B cell (primary cell): ENCODE measurements around the gene GRIPAP1. TPM values are rescaled to one million over a fixed set of nuclear protein-coding genes. Genes with fewer than 3 reads are reported as not detected.

Source experiments
- ATAC-seq: fragments of 200-7000 bp; cut with Tn5 transposase; one replicate; pipeline ENCODE4 v1.10.0; 2021; ENCODE audit warnings: low read depth, mild to moderate bottlenecking, moderate number of reproducible peaks, moderate library complexity
- CTCF ChIA-PET: fragments of 350-600 bp; sonication (Branson Sonifier 250); formaldehyde crosslinking; loops from one replicate; lab custom pipeline; 2021; ENCODE audit warnings: antibody characterized with exemption, inconsistent platforms; lab: Charles Lee
- POLR2A ChIA-PET: fragments of 350-600 bp; sonication (Branson Sonifier 250); formaldehyde crosslinking; loops from one replicate; lab custom pipeline; 2021; ENCODE audit warnings: antibody characterized with exemption; lab: Charles Lee
- DNase-seq: peaks from one replicate; pipeline ENCODE4 v3.0.0; 2013
- H2AFZ ChIP-seq: 2 replicates; pipeline ENCODE4 v1.6.1; 2012; ENCODE audit warnings: mild to moderate bottlenecking, low read depth, low read length; ENCODE audit not compliant: insufficient read depth, poor library complexity, severe bottlenecking
- H3K27ac ChIP-seq, 2 donors: 1 replicate in 1 of 2; 2 replicates in 1 of 2; pipeline ENCODE4 v1.5.1; 2012 to 2013; ENCODE audit warnings: low read length in 2 of 2, mild to moderate bottlenecking in 2 of 2, moderate library complexity in 1 of 2
- H3K27me3 ChIP-seq, 4 experiments: fragments of 200-600 bp in 1 of 4; sonication (generic) in 1 of 4; replicated peaks in 1 of 4; 1 replicate in 2 of 4; 2 replicates in 2 of 4; pipeline versions ENCODE4 v1.6.1 to v1.7.0; 2013 to 2016; ENCODE audit warnings: low read length in 3 of 4, mild to moderate bottlenecking in 2 of 4, mixed read lengths in 1 of 4, moderate library complexity in 1 of 4; ENCODE audit not compliant: insufficient read depth in 4 of 4, control insufficient read depth in 3 of 4; ENCODE audit errors: control extremely low read depth in 1 of 4
- H3K36me3 ChIP-seq, 2 experiments: replicated peaks in 1 of 2; 1 replicate in 1 of 2; 2 replicates in 1 of 2; pipeline versions ENCODE4 v1.6.1 to v1.7.1; 2013; ENCODE audit warnings: low read length in 1 of 2; ENCODE audit not compliant: insufficient read depth in 2 of 2, control insufficient read depth in 1 of 2; ENCODE audit errors: control extremely low read depth in 1 of 2, extremely low read depth in 1 of 2
- H3K4me1 ChIP-seq, 2 donors: fragments of 200-600 bp in 1 of 2; sonication (generic) in 1 of 2; 1 replicate in 1 of 2; 2 replicates in 1 of 2; pipeline versions ENCODE4 v1.5.1 to v1.6.1; 2013 to 2017; ENCODE audit warnings: low read length in 2 of 2; ENCODE audit not compliant: control insufficient read depth in 2 of 2, insufficient read depth in 2 of 2
- H3K4me2 ChIP-seq: replicated peaks from 2 replicates; pipeline ENCODE3; 2012; ENCODE audit warnings: mild to moderate bottlenecking, low read depth, low read length; ENCODE audit not compliant: poor library complexity, severe bottlenecking
- H3K4me3 ChIP-seq, 5 experiments: fragments of 200-600 bp in 1 of 5; sonication (generic) in 1 of 5; 1 replicate in 3 of 5; 2 replicates in 2 of 5; pipeline versions ENCODE4 v1.5.1 to v1.7.0; 2011 to 2016; ENCODE audit warnings: low read length in 4 of 5, mild to moderate bottlenecking in 4 of 5, low read depth in 2 of 5, control low read depth in 1 of 5, moderate library complexity in 1 of 5; ENCODE audit not compliant: insufficient read depth in 1 of 5; ENCODE audit errors: control extremely low read depth in 1 of 5, extremely low read depth in 1 of 5
- H3K79me2 ChIP-seq: fragments of 200-600 bp; sonication (generic); one replicate; pipeline ENCODE4 v1.6.0; 2016; ENCODE audit warnings: low read length; ENCODE audit not compliant: control insufficient read depth, insufficient read depth
- H3K9ac ChIP-seq: fragments of 200-600 bp; sonication (generic); 2 replicates; pipeline ENCODE4 v1.6.1; 2017; ENCODE audit warnings: mild to moderate bottlenecking, low read length, moderate library complexity
- H3K9me3 ChIP-seq, 3 donors: one replicate each; pipeline versions ENCODE4 v1.6.1 to v1.7.1; 2013; ENCODE audit warnings: low read length in 2 of 3; ENCODE audit not compliant: control insufficient read depth in 2 of 3, insufficient read depth in 1 of 3; ENCODE audit errors: control extremely low read depth in 1 of 3
- H4K20me1 ChIP-seq: 2 replicates; pipeline ENCODE4 v1.6.0; 2012; ENCODE audit warnings: mild to moderate bottlenecking, low read length; ENCODE audit not compliant: insufficient read depth, control insufficient read depth, poor library complexity, severe bottlenecking
- H3K27ac Mint-ChIP-seq: one replicate; pipeline ENCODE4 v1.8.0; 2021; ENCODE audit warnings: mixed read lengths
- H3K27me3 Mint-ChIP-seq: one replicate; pipeline ENCODE4 v1.8.0; 2021; ENCODE audit warnings: mixed read lengths
- H3K4me1 Mint-ChIP-seq: one replicate; pipeline ENCODE4 v1.8.0; 2021; ENCODE audit warnings: mixed read lengths
- H3K4me3 Mint-ChIP-seq: one replicate; pipeline ENCODE4 v1.8.0; 2021; ENCODE audit warnings: mixed read lengths
- H3K9me3 Mint-ChIP-seq: one replicate; pipeline ENCODE4 v1.8.0; 2022; ENCODE audit warnings: mixed read lengths; ENCODE audit not compliant: insufficient read depth
- EZH2 ChIP-seq: IDR thresholded peaks from 2 replicates; pipeline ENCODE4 v1.6.1; 2012; ENCODE audit warnings: borderline replicate concordance, low read depth, mild to moderate bottlenecking, moderate library complexity, low read length; ENCODE audit not compliant: insufficient read depth, poor library complexity, severe bottlenecking
- WGBS: methylation state at CpG from one replicate; pipeline ENCODE4 v1.1.5; 2013; ENCODE audit warnings: missing lambda C conversion rate; ENCODE audit not compliant: insufficient coverage; 5-methylcytosine and 5-hydroxymethylcytosine counted together
- intact Hi-C: fragments of 100-400 bp; cut with micrococcal nuclease; formaldehyde crosslinking; loops from one replicate; pipeline ENCODE4 v1.10.0; 2022
- polyA plus RNA-seq: library from polyadenylated mRNA; depleted of rRNA; stranded (reverse); fragments of >200 nt; gene quantifications from 2 replicates; pipeline ENCODE4 v1.2.3, GENCODE V29; 2012
- total RNA-seq, 2 donors: library from RNA; stranded (reverse); fragments of 120-200 nt in 1 of 2; gene quantifications; 1 replicate in 1 of 2; 2 replicates in 1 of 2; pipeline versions ENCODE4 v1.2.3 to v1.2.4, GENCODE V29; 2013 to 2022
- TF ChIP-seq, protein P1 (sequence below): fragments of 200-600 bp; IDR thresholded peaks from one replicate; pipeline ENCODE4 v1.8.0; 2022; ENCODE audit warnings: antibody characterized with exemption, mild to moderate bottlenecking

GRIPAP1 gene
- total and polyA plus RNA-seq, 2 donors (not counting 1 experiment from before 2014, with no cell fraction given) = 70.7 to 143 TPM

DNA sequence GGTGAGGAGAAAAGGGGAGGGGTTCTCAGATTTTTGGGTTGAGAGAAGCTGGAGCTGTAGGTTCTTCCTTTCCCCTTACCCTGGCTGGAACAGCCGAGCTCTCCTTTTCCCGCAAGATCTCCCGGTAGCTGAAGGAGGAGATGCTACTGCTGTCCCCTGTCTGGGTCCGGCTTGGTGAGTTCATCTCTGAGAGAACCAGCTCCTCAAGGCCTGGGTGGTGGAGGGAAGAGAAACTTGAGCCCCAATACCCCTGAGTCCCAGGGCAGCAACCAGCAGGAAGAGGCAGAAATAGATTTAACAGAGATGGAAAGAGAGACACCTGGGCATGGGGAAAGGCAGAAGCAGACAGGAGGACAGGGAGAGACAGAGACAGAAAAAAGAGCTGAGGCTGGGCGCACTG, 23.8 kb downstream of the GRIPAP1 start:
- no peak for DNase-seq
- H3K27ac Mint-ChIP-seq = peak overlapping the region; percentile 37
- ChIA-PET POLR2A (no interaction called here), CTCF (interaction anchor here (0.6 to 1.0 kb wide), 2 partner anchors 24 to 66 kb away, joined by 3 to 4 read pairs; partner anchors contain the start of gene GRIPAP1)
- H4K20me1 ChIP-seq = no peaks in the 10 kb centered on the region
- H3K9ac ChIP-seq = no peak overlapping the region
- H3K36me3 ChIP-seq = peaks cover 0 to 31% of the 10 kb centered on the region in 2 experiments
- no peak overlapping the region for H3K4me3 ChIP-seq
- no peaks in the 10 kb centered on the region for H3K9me3 ChIP-seq
- no peak overlapping the region for H3K4me2 ChIP-seq
- no peak overlapping the region for H3K27ac ChIP-seq
- H3K4me1 ChIP-seq = no peaks in the 10 kb centered on the region
- intact Hi-C loops = no loop called here
- H3K9me3 Mint-ChIP-seq = no peaks in the 10 kb centered on the region
- no peak overlapping the region for H2AFZ ChIP-seq
- no peaks in the 10 kb centered on the region for H3K27me3 Mint-ChIP-seq
- no peak for ATAC-seq
- H3K79me2 ChIP-seq = no peaks in the 10 kb centered on the region
- no peak overlapping the region for H3K4me3 Mint-ChIP-seq
- no peak for TF ChIP-seq EZH2
- WGBS = no CpG with 5 or more reads among the region's 5 CpGs
- no peaks in the 10 kb centered on the region for H3K27me3 ChIP-seq
- H3K4me1 Mint-ChIP-seq = peaks cover under 1% of the 10 kb centered on the region

DNA sequence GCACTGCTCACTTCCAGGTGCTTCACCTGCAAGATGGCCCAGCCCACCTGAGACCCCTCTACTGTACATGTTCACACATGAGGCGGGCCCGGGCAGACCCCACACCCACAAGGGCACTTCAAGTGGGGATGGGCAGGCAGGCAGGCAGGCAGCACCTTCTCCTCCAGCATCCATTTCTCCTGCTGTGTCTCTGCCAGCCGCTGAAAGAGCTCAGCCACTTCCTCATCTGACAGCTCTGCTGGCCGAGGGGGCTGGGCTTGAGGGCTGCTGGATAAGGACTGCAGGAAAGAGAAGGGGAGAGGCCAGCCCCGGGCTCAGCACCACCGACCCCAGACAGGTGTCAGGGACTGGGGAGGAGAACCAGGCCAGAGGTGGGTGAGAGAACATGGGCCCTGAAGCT, 26.0 kb downstream of the GRIPAP1 start:
- peaks cover 0 to 23% of the 10 kb centered on the region in 2 experiments for H3K36me3 ChIP-seq
- H3K4me3 ChIP-seq = no peak overlapping the region
- H3K4me1 ChIP-seq = peaks cover 12 to 14% of the 10 kb centered on the region in 2 donors
- DNase-seq (no peak), ATAC-seq (no peak)
- POLR2A ChIA-PET = no interaction called here
- no CpG with 5 or more reads among the region's 6 CpGs for WGBS
- Mint-ChIP-seq H3K27ac (no peak overlapping the region), H3K4me3 (no peak overlapping the region), H3K4me1 (peaks cover 15% of the 10 kb centered on the region), H3K27me3 (no peaks in the 10 kb centered on the region), H3K9me3 (no peaks in the 10 kb centered on the region)
- CTCF ChIA-PET = interaction anchor here (1.0 kb wide), 1 partner anchor 67 kb away, joined by 3 read pairs; the partner anchor contains the start of gene TFE3
- H3K4me2 ChIP-seq = no peak overlapping the region
- no peaks in the 10 kb centered on the region for H3K79me2 ChIP-seq
- no peak overlapping the region for H2AFZ ChIP-seq
- H3K27me3 ChIP-seq = no peaks in the 10 kb centered on the region
- H3K9me3 ChIP-seq = no peaks in the 10 kb centered on the region
- H4K20me1 ChIP-seq = no peaks in the 10 kb centered on the region
- TF ChIP-seq, protein P1, sequence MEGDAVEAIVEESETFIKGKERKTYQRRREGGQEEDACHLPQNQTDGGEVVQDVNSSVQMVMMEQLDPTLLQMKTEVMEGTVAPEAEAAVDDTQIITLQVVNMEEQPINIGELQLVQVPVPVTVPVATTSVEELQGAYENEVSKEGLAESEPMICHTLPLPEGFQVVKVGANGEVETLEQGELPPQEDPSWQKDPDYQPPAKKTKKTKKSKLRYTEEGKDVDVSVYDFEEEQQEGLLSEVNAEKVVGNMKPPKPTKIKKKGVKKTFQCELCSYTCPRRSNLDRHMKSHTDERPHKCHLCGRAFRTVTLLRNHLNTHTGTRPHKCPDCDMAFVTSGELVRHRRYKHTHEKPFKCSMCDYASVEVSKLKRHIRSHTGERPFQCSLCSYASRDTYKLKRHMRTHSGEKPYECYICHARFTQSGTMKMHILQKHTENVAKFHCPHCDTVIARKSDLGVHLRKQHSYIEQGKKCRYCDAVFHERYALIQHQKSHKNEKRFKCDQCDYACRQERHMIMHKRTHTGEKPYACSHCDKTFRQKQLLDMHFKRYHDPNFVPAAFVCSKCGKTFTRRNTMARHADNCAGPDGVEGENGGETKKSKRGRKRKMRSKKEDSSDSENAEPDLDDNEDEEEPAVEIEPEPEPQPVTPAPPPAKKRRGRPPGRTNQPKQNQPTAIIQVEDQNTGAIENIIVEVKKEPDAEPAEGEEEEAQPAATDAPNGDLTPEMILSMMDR = no peak
- TF ChIP-seq EZH2 = no peak
- no peak overlapping the region for H3K9ac ChIP-seq
- intact Hi-C loops = no loop called here
- no peak overlapping the region for H3K27ac ChIP-seq
